GM12891 (cell line): Measurements from ENCODE around the gene SH2D3C.

Source experiments
- PAX5 ChIP-seq: IDR thresholded peaks from 2 replicates; pipeline ENCODE4 v1.6.1; 2011; ENCODE audit warnings: low read length, moderate library complexity, mild to moderate bottlenecking; ENCODE audit not compliant: insufficient read depth, severe bottlenecking
- POLR2A ChIP-seq: IDR thresholded peaks from 2 replicates; pipeline ENCODE4 v1.6.1; 2011; ENCODE audit warnings: low read depth, low read length, control low read depth
- POLR2AphosphoS5 ChIP-seq: IDR thresholded peaks from 2 replicates; pipeline ENCODE4 v1.6.1; 2011; ENCODE audit warnings: low read depth, low read length, control low read depth
- POU2F2 ChIP-seq: IDR thresholded peaks from 2 replicates; pipeline ENCODE4 v1.6.1; 2011; ENCODE audit warnings: low read depth, mild to moderate bottlenecking, control low read depth, low read length, moderate library complexity
- SPI1 ChIP-seq: IDR thresholded peaks from 2 replicates; pipeline ENCODE4 v1.6.1; 2011; ENCODE audit warnings: low read depth, low read length, control low read depth
- TAF1 ChIP-seq: IDR thresholded peaks from 2 replicates; pipeline ENCODE4 v1.6.1; 2011; ENCODE audit warnings: low read depth, low read length, control low read depth

DNA sequence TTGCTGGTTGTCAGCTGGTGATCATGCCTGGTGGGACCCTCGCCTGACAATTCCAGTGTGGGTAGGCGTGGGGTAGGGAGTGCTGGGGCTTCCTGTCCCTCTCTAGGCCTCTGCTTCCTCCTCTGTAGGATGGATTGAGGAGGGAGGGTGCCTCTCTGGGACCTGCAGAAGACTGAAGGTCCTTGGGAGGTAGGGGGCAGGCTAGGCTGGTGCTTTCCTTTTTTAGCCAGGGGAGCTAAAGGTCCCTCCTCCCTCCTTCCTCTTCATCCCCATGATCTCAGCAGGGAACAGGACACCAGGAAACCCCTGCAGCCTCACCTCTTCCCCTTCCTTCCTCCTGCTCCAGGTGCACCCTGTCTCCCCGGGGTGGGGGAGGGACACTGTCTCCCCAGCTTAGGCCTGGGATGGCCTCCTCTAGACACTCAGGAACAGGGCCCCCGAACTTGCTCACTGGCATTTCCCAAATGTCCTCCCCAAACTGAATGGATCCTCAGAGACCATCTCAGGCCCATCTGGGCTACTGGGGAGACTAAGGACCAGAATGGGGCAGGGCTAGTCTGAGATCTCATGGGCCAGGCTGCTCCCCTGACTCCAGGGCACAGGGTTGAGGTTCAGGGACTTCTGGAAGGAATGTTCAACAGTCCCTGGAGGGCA is 8.4 kb downstream of the SH2D3C start:
- TF ChIP-seq SPI1 (no peak), POLR2A (no peak), TAF1 (no peak), POLR2AphosphoS5 (no peak), POU2F2 (no peak), PAX5 (no peak)
